CD4-positive, alpha-beta T cell (primary cell): ENCODE measurements around the gene IL2RA. TPM values are rescaled to one million over a fixed set of nuclear protein-coding genes. Genes with fewer than 3 reads are reported as not detected.
"Not testable (repeated sequence)": the region's sequence is repeated elsewhere in the genome, so short reads cannot be mapped to it uniquely, and the experiment has no call there.

Experiments used
- ATAC-seq: fragments of 200-7000 bp; cut with Tn5 transposase; one replicate; pipeline ENCODE4 v1.10.0; 2022; ENCODE audit warnings: mild to moderate bottlenecking; ENCODE audit not compliant: poor library complexity
- CTCF ChIA-PET: fragments of 350-600 bp; sonication (Branson Sonifier 250); formaldehyde crosslinking; loops from one replicate; lab custom pipeline; 2021; ENCODE audit warnings: antibody characterized with exemption, inconsistent platforms; lab: Charles Lee
- POLR2A ChIA-PET: fragments of 350-600 bp; sonication (Branson Sonifier 250); formaldehyde crosslinking; loops from one replicate; lab custom pipeline; 2021; ENCODE audit warnings: antibody characterized with exemption, inconsistent platforms; lab: Charles Lee
- DNase-seq, 14 experiments: peaks; one replicate each; pipeline ENCODE4 v3.0.0-alpha.2; 2013 to 2020; ENCODE audit warnings: mixed read lengths in 2 of 14
- H3K27ac ChIP-seq, 2 donors: one replicate each; pipeline versions ENCODE4 v1.5.1 to v1.7.0; 2013; ENCODE audit warnings: low read length in 2 of 2, low read depth in 1 of 2, mild to moderate bottlenecking in 1 of 2
- H3K27me3 ChIP-seq, 2 experiments: 1 replicate in 1 of 2; 2 replicates in 1 of 2; pipeline versions ENCODE4 v1.6.1 to v1.7.0; 2013; ENCODE audit warnings: low read length in 2 of 2, control low read depth in 1 of 2, mild to moderate bottlenecking in 1 of 2, moderate library complexity in 1 of 2; ENCODE audit not compliant: insufficient read depth in 2 of 2, control insufficient read depth in 1 of 2
- H3K36me3 ChIP-seq: one replicate; pipeline ENCODE4 v1.6.1; 2013; ENCODE audit warnings: low read length, control low read depth; ENCODE audit not compliant: insufficient read depth
- H3K4me1 ChIP-seq: one replicate; pipeline ENCODE4 v1.6.1; 2013; ENCODE audit warnings: low read length, control low read depth; ENCODE audit not compliant: insufficient read depth
- H3K4me3 ChIP-seq: one replicate; pipeline ENCODE4 v1.5.1; 2013; ENCODE audit warnings: mild to moderate bottlenecking, low read length, moderate library complexity
- H3K9me3 ChIP-seq, 2 experiments: 1 replicate in 1 of 2; 2 replicates in 1 of 2; pipeline versions ENCODE4 v1.6.1 to v1.7.0; 2013; ENCODE audit warnings: low read length in 2 of 2, mild to moderate bottlenecking in 2 of 2, control low read depth in 1 of 2, moderate library complexity in 1 of 2; ENCODE audit not compliant: control insufficient read depth in 1 of 2, insufficient read depth in 1 of 2
- H3K27ac Mint-ChIP-seq: one replicate; pipeline ENCODE4 v1.8.0; 2020; ENCODE audit warnings: mixed read lengths
- H3K27me3 Mint-ChIP-seq: one replicate; pipeline ENCODE4 v1.8.0; 2021; ENCODE audit warnings: mixed read lengths
- H3K36me3 Mint-ChIP-seq: one replicate; pipeline ENCODE4 v1.8.0; 2021; ENCODE audit warnings: low read depth, mixed read lengths
- H3K4me1 Mint-ChIP-seq: one replicate; pipeline ENCODE4 v1.8.0; 2021; ENCODE audit warnings: low read depth, mixed read lengths
- H3K4me3 Mint-ChIP-seq: one replicate; pipeline ENCODE4 v1.8.0; 2020; ENCODE audit warnings: mild to moderate bottlenecking, mixed read lengths
- H3K9me3 Mint-ChIP-seq: one replicate; pipeline ENCODE4 v1.8.0; 2020; ENCODE audit warnings: mixed read lengths
- CTCF ChIP-seq: fragments of 200-600 bp; IDR thresholded peaks from one replicate; pipeline ENCODE4 v1.8.0; 2022; ENCODE audit warnings: antibody characterized with exemption, mild to moderate bottlenecking
- intact Hi-C, 2 experiments: fragments of 100-400 bp; cut with DNase I in 1 of 2; cut with micrococcal nuclease in 1 of 2; formaldehyde crosslinking; loops; one replicate each; pipeline versions ENCODE4 v1.15.1 to v1.9.0; 2023 to 2025; cut with DNase I, micrococcal nuclease
- total RNA-seq, 174 experiments: library from RNA in 2 of 174; stranded (reverse) in 2 of 174; gene quantifications; one replicate each; pipeline ENCODE4 v1.2.3 and lab custom pipeline; 2021 to 2026

The IL2RA gene
- total RNA-seq, 2 experiments from 2014 or later, result 4.9 to 5.4 TPM

GRCh38 chr10:6065835-6066234 is 3.7 kb upstream of the IL2RA start:
- H3K27ac Mint-ChIP-seq, result no peak overlapping the region
- Histone ChIP-seq H3K27ac (no peak overlapping the region), H3K36me3 (no peaks in the 10 kb centered on the region), H3K27me3 (no peaks in the 10 kb centered on the region), H3K4me3 (no peak overlapping the region), H3K9me3 (no peaks in the 10 kb centered on the region), H3K4me1 (peaks cover 64% of the 10 kb centered on the region)
- H3K27me3 Mint-ChIP-seq, result no peaks in the 10 kb centered on the region
- no peak overlapping the region for H3K4me3 Mint-ChIP-seq
- no peaks in the 10 kb centered on the region for H3K9me3 Mint-ChIP-seq
- intact Hi-C loops, result loop anchor here in 1 of 2 experiments (2.0 kb wide), 1 partner anchor 15 kb away; no protein-coding TSS in a partner anchor
- H3K4me1 Mint-ChIP-seq, result peaks cover 78% of the 10 kb centered on the region
- ATAC-seq (no peak), DNase-seq (no peak)
- H3K36me3 Mint-ChIP-seq, result no peaks in the 10 kb centered on the region
- no peak for TF ChIP-seq CTCF
- ChIA-PET CTCF (interaction anchor here (3.9 kb wide), 1 partner anchor 20 kb away, joined by 20 read pairs; no protein-coding TSS in a partner anchor), POLR2A (interaction anchor here (0.7 to 4.7 kb wide), 4 partner anchors 14 to 51 kb away, joined by 3 to 73 read pairs (median 4); no protein-coding TSS in a partner anchor)

GRCh38 chr10:6065406-6065805 is 3.2 kb upstream of the IL2RA start:
- peaks cover 64% of the 10 kb centered on the region for H3K4me1 ChIP-seq

GRCh38 chr10:6064726-6065125 is 2.6 kb upstream of the IL2RA start:
- H3K36me3 Mint-ChIP-seq, H3K27me3 ChIP-seq, H3K9me3 ChIP-seq, H3K27me3 Mint-ChIP-seq, ATAC-seq, H3K36me3 ChIP-seq, POLR2A ChIA-PET, CTCF ChIA-PET, H3K4me3 ChIP-seq, H3K9me3 Mint-ChIP-seq, DNase-seq, H3K27ac ChIP-seq, H3K27ac Mint-ChIP-seq: not testable (repeated sequence)
- H3K4me1 ChIP-seq, result peaks cover 64% of the 10 kb centered on the region
- Mint-ChIP-seq H3K4me3 (peak overlapping the region; percentile 30), H3K4me1 (peaks cover 76% of the 10 kb centered on the region)
- intact Hi-C loops, result loop anchor here in 1 of 2 experiments (2.0 kb wide), 1 partner anchor 16 kb away; no protein-coding TSS in a partner anchor

More at GRCh38 chr10:6065406-6065805, 3.2 kb upstream of the IL2RA start:
- Mint-ChIP-seq H3K27me3 (no peaks in the 10 kb centered on the region), H3K9me3 (no peaks in the 10 kb centered on the region), H3K36me3 (no peaks in the 10 kb centered on the region), H3K4me1 (peaks cover 77% of the 10 kb centered on the region), H3K4me3 (no peak overlapping the region), H3K27ac (no peak overlapping the region)
- no peak overlapping the region for H3K27ac ChIP-seq
- no peak overlapping the region for H3K4me3 ChIP-seq
- POLR2A ChIA-PET, result no interaction called here
- TF ChIP-seq CTCF, result no peak
- CTCF ChIA-PET, result interaction anchor here (3.9 kb wide), 1 partner anchor 21 kb away, joined by 20 read pairs; no protein-coding TSS in a partner anchor
- no peaks in the 10 kb centered on the region for H3K36me3 ChIP-seq
- DNase-seq (no peak), ATAC-seq (no peak)
- no peaks in the 10 kb centered on the region for H3K27me3 ChIP-seq
- H3K9me3 ChIP-seq, result no peaks in the 10 kb centered on the region
- intact Hi-C loops, result loop anchor here in 1 of 2 experiments (2.0 kb wide), 1 partner anchor 15 kb away; no protein-coding TSS in a partner anchor
